Spleen (tissue), 11 donors: Measurements from ENCODE around the gene ATXN1. TPM values are rescaled to one million over a fixed set of nuclear protein-coding genes. Genes with fewer than 3 reads are reported as not detected.
A peak's percentile ranks its signal among the peaks of the same experiment; 100 is the strongest.

ENCODE experiments used
- DNase-seq: peaks from one replicate; pipeline ENCODE4 v3.0.0-alpha.2; 2020
- H3K27ac ChIP-seq, 8 donors: fragments of 200-600 bp; sonication (generic) in 7 of 8; 1 replicate in 4 of 8; 2 replicates in 4 of 8; pipeline versions ENCODE4 v1.5.0 to v1.8.0; 2016 to 2021; ENCODE audit warnings: inconsistent platforms in 4 of 8, mild to moderate bottlenecking in 4 of 8, moderate library complexity in 1 of 8
- H3K27me3 ChIP-seq, 7 donors: fragments of 200-600 bp; sonication (generic) in 6 of 7; replicated peaks in 1 of 7; 1 replicate in 4 of 7; 2 replicates in 3 of 7; pipeline versions ENCODE4 v1.5.0 to v1.8.0; 2016 to 2021; ENCODE audit warnings: inconsistent platforms in 3 of 7, mild to moderate bottlenecking in 1 of 7
- H3K36me3 ChIP-seq, 6 donors: fragments of 200-600 bp; sonication (generic) in 5 of 6; 1 replicate in 4 of 6; 2 replicates in 2 of 6; pipeline versions ENCODE4 v1.5.0 to v1.8.0; 2016 to 2021; ENCODE audit warnings: inconsistent platforms in 2 of 6
- H3K4me1 ChIP-seq, 6 donors: fragments of 200-600 bp; sonication (generic) in 5 of 6; 1 replicate in 3 of 6; 2 replicates in 3 of 6; pipeline versions ENCODE4 v1.5.0 to v1.8.0; 2016 to 2021; ENCODE audit warnings: inconsistent platforms in 3 of 6
- H3K4me3 ChIP-seq, 8 donors: fragments of 200-600 bp; sonication (generic) in 7 of 8; 1 replicate in 4 of 8; 2 replicates in 4 of 8; pipeline versions ENCODE4 v1.5.0 to v1.8.0; 2016 to 2021; ENCODE audit warnings: inconsistent platforms in 4 of 8, mild to moderate bottlenecking in 4 of 8, moderate library complexity in 2 of 8
- H3K9me3 ChIP-seq, 8 donors: fragments of 200-600 bp; sonication (generic) in 7 of 8; 1 replicate in 4 of 8; 2 replicates in 4 of 8; pipeline versions ENCODE4 v1.5.0 to v1.8.0; 2016 to 2021; ENCODE audit warnings: inconsistent platforms in 4 of 8
- CTCF ChIP-seq, 11 experiments: fragments of 200-600 bp in 7 of 11; fragments of 450-650 bp in 4 of 11; sonication (generic) in 4 of 11; IDR thresholded peaks in 8 of 11; conservative IDR thresholded peaks in 3 of 11; 1 replicate in 7 of 11; 2 replicates in 4 of 11; pipeline versions ENCODE4 v1.4.0 to v1.8.0; 2016 to 2021; ENCODE audit warnings: antibody characterized with exemption in 11 of 11, inconsistent platforms in 4 of 11, mild to moderate bottlenecking in 1 of 11
- POLR2A ChIP-seq, 3 donors: fragments of 450-650 bp; IDR thresholded peaks; one replicate each; pipeline ENCODE4 v1.5.1; 2017; ENCODE audit warnings: antibody characterized with exemption in 3 of 3, mild to moderate bottlenecking in 1 of 3
- POLR2AphosphoS5 ChIP-seq, 3 donors: sonication (generic); formaldehyde crosslinking; IDR thresholded peaks; one replicate each; pipeline ENCODE4 v1.5.1; 2017; ENCODE audit warnings: antibody characterized with exemption in 3 of 3
- WGBS, 5 donors: extraction: QIAGEN DNeasy Blood & Tissue Kit in 3 of 5; methylation state at CpG; one replicate each; pipeline versions ENCODE4 v1.1.5 to v1.1.7; 2013 to 2018; 5-methylcytosine and 5-hydroxymethylcytosine counted together
- intact Hi-C: fragments of 100-400 bp; cut with DNase I; formaldehyde crosslinking; loops from one replicate; pipeline ENCODE4 v1.15.0; 2023; ENCODE audit warnings: low total_unique reads
- polyA plus RNA-seq, 3 donors: library from polyadenylated mRNA; stranded (reverse); fragments of 200-250 nt; gene quantifications; one replicate each; pipeline ENCODE4 v1.2.1, GENCODE V29; 2013
- total RNA-seq, 7 donors: library from RNA; depleted of rRNA in 3 of 7; stranded (reverse); fragments of >200 nt in 3 of 7; fragmentation: NEBNext Ultra II Directional in 4 of 7; extraction: Animal tissue kit (Norgen Biotek cat#: 25700) in 4 of 7; gene quantifications; one replicate each; pipeline versions ENCODE4 v1.1.0 to v1.2.1, GENCODE V29; 2016 to 2021
- donor health status: healthy with polysubstance abuse.
- donor health status: DM: no; HTN: no; CAD: no; lungs with moderate emphysema.
- donor health status: DM: no; HTN: no; CAD: no.
- donor health status: Bipolar disorder and iron deficiency.
- donor health status: healthy.
- donor health status: DM: no; HTN: no; CAD: no.
- donor health status: DM: yes; HTN: yes; CAD: no.

The ATXN1 gene
- total and polyA plus RNA-seq, 10 donors: 3.5 to 123 (median 73.9) TPM

DNA sequence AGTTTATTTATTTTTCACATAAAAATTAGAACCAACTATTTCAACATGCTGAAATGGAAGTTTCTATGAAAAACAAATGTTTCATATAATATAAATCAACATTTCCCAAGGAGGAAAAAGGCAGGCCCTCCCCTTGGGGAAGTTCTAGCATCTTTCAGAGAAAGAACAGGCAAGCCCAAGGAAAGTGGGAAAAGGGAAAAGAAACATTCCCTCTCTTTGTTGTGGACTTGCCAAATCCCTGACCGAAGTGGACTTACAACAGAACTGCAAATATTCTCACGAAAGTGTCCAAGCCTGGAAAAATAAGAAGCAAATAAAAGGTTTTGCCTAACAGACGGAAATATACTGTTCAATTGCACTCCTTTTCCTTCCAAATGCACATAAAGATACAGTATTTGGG is 214.4 kb downstream of the ATXN1 start:
- WGBS, 5 donors: 86 to 95% (median 90%) methylated on average over 3 of the region's 3 CpGs
- TF ChIP-seq CTCF (IDR thresholded peaks at IDR 0.05 in 8 of 11, conservative IDR thresholded peaks at IDR 0.05 in 3 of 11) (no peak), POLR2A (IDR thresholded peaks at IDR 0.05) (no peak), POLR2AphosphoS5 (IDR thresholded peaks at IDR 0.05) (no peak)

GRCh38 chr6:16545382-16545781 is 215.9 kb downstream of the ATXN1 start:
- H3K4me3 ChIP-seq: no peak overlapping the region
- no peaks in the 10 kb centered on the region for H3K9me3 ChIP-seq
- H3K27me3 ChIP-seq: no peaks in the 10 kb centered on the region
- intact Hi-C loops: no loop called here
- peaks cover 0 to 12% (median 0%) of the 10 kb centered on the region in 6 donors for H3K4me1 ChIP-seq
- 96 to 100% (median 97%) methylated on average over 2 of the region's 2 CpGs for WGBS, 5 donors
- DNase-seq: no peak
- TF ChIP-seq CTCF (IDR thresholded peaks at IDR 0.05 in 8 of 11, conservative IDR thresholded peaks at IDR 0.05 in 3 of 11) (no peak), POLR2AphosphoS5 (IDR thresholded peaks at IDR 0.05) (no peak), POLR2A (IDR thresholded peaks at IDR 0.05) (no peak)
- no peak overlapping the region for H3K27ac ChIP-seq
- peaks cover 0 to 51% (median 0%) of the 10 kb centered on the region in 6 donors for H3K36me3 ChIP-seq

More for the DNA sequence above, 214.4 kb downstream of the ATXN1 start:
- peaks cover 0 to 3% (median 0%) of the 10 kb centered on the region in 6 donors for H3K4me1 ChIP-seq
- no peaks in the 10 kb centered on the region for H3K9me3 ChIP-seq
- H3K36me3 ChIP-seq: peaks cover 0 to 55% (median 0%) of the 10 kb centered on the region in 6 donors
- DNase-seq: no peak
- H3K27me3 ChIP-seq: no peaks in the 10 kb centered on the region
- H3K4me3 ChIP-seq: no peak overlapping the region
- intact Hi-C loops: no loop called here
- H3K27ac ChIP-seq: no peak overlapping the region

GRCh38 chr6:16544521-16544920 is 216.7 kb downstream of the ATXN1 start:
- H3K27ac ChIP-seq: peak overlapping the region in 3 of 8 donors; percentile 20 to 52 (median 22)
- no peaks in the 10 kb centered on the region for H3K27me3 ChIP-seq
- H3K9me3 ChIP-seq: no peaks in the 10 kb centered on the region
- no peak for TF ChIP-seq POLR2A (IDR thresholded peaks at IDR 0.05)
- no peak for TF ChIP-seq POLR2AphosphoS5 (IDR thresholded peaks at IDR 0.05)
- no peak for TF ChIP-seq CTCF (IDR thresholded peaks at IDR 0.05 in 8 of 11, conservative IDR thresholded peaks at IDR 0.05 in 3 of 11)
- intact Hi-C loops: no loop called here
- 78 to 86% (median 84%) methylated on average over 5 to 7 of the region's 7 CpGs for WGBS, 5 donors
- H3K4me1 ChIP-seq: peaks cover 0 to 12% (median 0%) of the 10 kb centered on the region in 6 donors
- H3K4me3 ChIP-seq: no peak overlapping the region
- DNase-seq: no peak
- H3K36me3 ChIP-seq: peaks cover 0 to 51% (median 0%) of the 10 kb centered on the region in 6 donors

GRCh38 chr6:16544006-16544405 is 217.3 kb downstream of the ATXN1 start:
- Histone ChIP-seq H3K4me1 (peaks cover 0 to 12% (median 0%) of the 10 kb centered on the region in 6 donors), H3K27ac (peak overlapping the region in 3 of 8 donors; percentile 20 to 52 (median 22)), H3K36me3 (peaks cover 0 to 45% (median 0%) of the 10 kb centered on the region in 6 donors), H3K27me3 (no peaks in the 10 kb centered on the region), H3K9me3 (no peaks in the 10 kb centered on the region), H3K4me3 (no peak overlapping the region)
- TF ChIP-seq POLR2AphosphoS5 (IDR thresholded peaks at IDR 0.05): peak in 2 of 3 donors; percentile 38 to 54
- TF ChIP-seq CTCF (IDR thresholded peaks at IDR 0.05 in 8 of 11, conservative IDR thresholded peaks at IDR 0.05 in 3 of 11): no peak
- DNase-seq: no peak
- intact Hi-C loops: no loop called here
- WGBS, 5 donors: 69 to 86% (median 75%) methylated on average over 11 of the region's 11 CpGs
